ENCODE data around the gene NOTUM. TPM values are rescaled to one million over a fixed set of nuclear protein-coding genes. Genes with fewer than 3 reads are reported as not detected.
A peak's percentile ranks its signal among the peaks of the same experiment; 100 is the strongest.

The NOTUM gene
- total and polyA plus RNA-seq, 10 of the 15 experiments (the other 5 are each of a cell fraction or from before 2014, with no cell fraction given), result 0.04 to 0.13 TPM; not detected in 8

GRCh38 chr17:81917565-81918332 lies 43.2 kb downstream of the NOTUM start, which contains the start of gene SIRT7 (continued):
- TF ChIP-seq IRF3 (IDR thresholded peaks at IDR 0.05) (no peak), MLLT1 (IDR thresholded peaks at IDR 0.05) (no peak), IKZF1 (conservative IDR thresholded peaks at IDR 0.05) (peak; percentile 77), JUNB (IDR thresholded peaks at IDR 0.05) (no peak), TCF12 (IDR thresholded peaks at IDR 0.05; ENCODE audit: low read depth, low read length) (no peak; the same call in 1 of the 2 replicates), NR2C2 (IDR thresholded peaks at IDR 0.05; ENCODE audit: borderline replicate concordance, control insufficient read depth, insufficient read length, low read depth) (no peak), ZBED1 (IDR thresholded peaks at IDR 0.05; ENCODE audit: borderline replicate concordance) (no peak), BHLHE40 (IDR thresholded peaks at IDR 0.05; ENCODE audit: borderline replicate concordance in 1 of 2, low read depth in 2 of 2, low read length in 1 of 2) (peak in 1 of 2 experiments; percentile 56; a peak in 2 of 4 replicates), YBX1 (IDR thresholded peaks at IDR 0.05) (no peak), RAD51 (IDR thresholded peaks at IDR 0.05) (no peak), RUNX3 (IDR thresholded peaks at IDR 0.05; ENCODE audit: low read length) (no peak), RFX5 (IDR thresholded peaks at IDR 0.05; ENCODE audit: low read depth, low read length) (no peak), TBL1XR1 (IDR thresholded peaks at IDR 0.05; ENCODE audit: low read depth, low read length) (no peak), E4F1 (IDR thresholded peaks at IDR 0.05; ENCODE audit: borderline replicate concordance, partially characterized antibody) (no peak), ZSCAN29 (IDR thresholded peaks at IDR 0.05) (peak; percentile 91), CEBPB (IDR thresholded peaks at IDR 0.05; ENCODE audit: borderline replicate concordance in 1 of 2, low read depth in 2 of 2, low read length in 2 of 2) (no peak), IRF5 (IDR thresholded peaks at IDR 0.05; ENCODE audit: borderline replicate concordance) (no peak), NFYA (IDR thresholded peaks at IDR 0.05; ENCODE audit: borderline replicate concordance, low read depth, low read length) (no peak), KDM1A (IDR thresholded peaks at IDR 0.05; ENCODE audit: borderline replicate concordance) (no peak), PAX8 (IDR thresholded peaks at IDR 0.05) (no peak), POLR2AphosphoS5 (IDR thresholded peaks at IDR 0.05; ENCODE audit: low read length) (peak; percentile 83), SMAD1 (IDR thresholded peaks at IDR 0.05; ENCODE audit: low read depth, partially characterized antibody) (no peak), HDAC2 (IDR thresholded peaks at IDR 0.05) (no peak), ATF2 (IDR thresholded peaks at IDR 0.05; ENCODE audit: low read length) (no peak)
